GM12801 (cell line): ENCODE results near the gene CTNNBIP1.

Experiments used
- CTCF ChIP-seq: IDR thresholded peaks from one replicate; pipeline ENCODE4 v1.5.1; 2011; ENCODE audit warnings: control low read depth; ENCODE audit not compliant: insufficient read length; ENCODE audit errors: extremely low read depth

CTNNBIP1 gene

GRCh38 chr1:9890224-9890731 is 19.8 kb downstream of the CTNNBIP1 start:
- TF ChIP-seq CTCF: no peak

- no peak for TF ChIP-seq CTCF
Observed at GRCh38 chr1:9889411-9889810, 20.7 kb downstream of the CTNNBIP1 start.

GRCh38 chr1:9888886-9889285 is 21.2 kb downstream of the CTNNBIP1 start:
- no peak for TF ChIP-seq CTCF

- no peak for TF ChIP-seq CTCF
Observed at GRCh38 chr1:9887070-9887469, 23.0 kb downstream of the CTNNBIP1 start.

- no peak for TF ChIP-seq CTCF
Observed at GRCh38 chr1:9886092-9886742, 23.9 kb downstream of the CTNNBIP1 start.

GRCh38 chr1:9884805-9885204 is 25.3 kb downstream of the CTNNBIP1 start:
- TF ChIP-seq CTCF: no peak

- no peak for TF ChIP-seq CTCF
Observed at GRCh38 chr1:9883585-9884449, 26.3 kb downstream of the CTNNBIP1 start.
